Measurements from ENCODE around the gene THBD. TPM values are rescaled to one million over a fixed set of nuclear protein-coding genes. Genes with fewer than 3 reads are reported as not detected.

Gene THBD
- total RNA-seq, 1 donor from 2014 or later, result 13.8 TPM

- Histone ChIP-seq H3K27me3 (ENCODE audit: low read depth) (no peaks in the 10 kb centered on the region), H3K36me3 (no peaks in the 10 kb centered on the region), H3K4me1 (peaks cover 44% of the 10 kb centered on the region), H3K4me3 (peak overlapping the region; percentile 17), H3K27ac (replicated peaks) (peak overlapping the region; percentile 68), H3K9me3 (replicated peaks) (peaks cover 2% of the 10 kb centered on the region)
- DNase-seq, result peak; percentile 44
- TF ChIP-seq CTCF (IDR thresholded peaks at IDR 0.05; ENCODE audit: borderline replicate concordance), result peak; percentile 64
- intact Hi-C loops (cut with micrococcal nuclease), result no loop called here
These were observed 12.5 kb upstream of the THBD start for GRCh38 chr20:23061734-23062561.

DNA sequence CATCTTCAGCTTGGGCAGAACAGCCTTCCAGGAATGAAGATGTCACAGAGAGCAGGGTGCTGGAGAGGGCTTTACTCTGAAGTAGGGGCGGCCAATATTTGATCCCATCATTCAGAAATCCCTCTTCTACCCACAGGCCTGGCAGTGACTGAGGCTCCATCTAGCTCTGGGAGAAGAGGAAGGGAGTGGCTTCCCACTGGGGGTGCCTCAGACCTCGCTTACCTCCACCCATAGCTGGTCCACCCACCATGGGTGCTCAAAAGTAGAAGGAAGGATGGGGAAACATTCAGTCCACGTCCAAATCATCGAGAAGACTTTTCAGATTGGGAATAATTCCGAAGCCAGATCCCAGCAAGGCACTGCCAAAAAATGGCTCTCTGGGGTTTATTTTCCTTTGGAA, 11.8 kb upstream of the THBD start:
- no peak for TF ChIP-seq CTCF (IDR thresholded peaks at IDR 0.05; ENCODE audit: borderline replicate concordance)
- peaks cover 7% of the 10 kb centered on the region for H3K9me3 ChIP-seq (replicated peaks)
- H3K27ac ChIP-seq (replicated peaks), result peak overlapping the region; percentile 68
- peaks cover 44% of the 10 kb centered on the region for H3K4me1 ChIP-seq
- intact Hi-C loops (cut with micrococcal nuclease), result no loop called here
- no peaks in the 10 kb centered on the region for H3K27me3 ChIP-seq (ENCODE audit: low read depth)
- peak overlapping the region; percentile 17 for H3K4me3 ChIP-seq
- DNase-seq, result no peak
- no peaks in the 10 kb centered on the region for H3K36me3 ChIP-seq

DNA sequence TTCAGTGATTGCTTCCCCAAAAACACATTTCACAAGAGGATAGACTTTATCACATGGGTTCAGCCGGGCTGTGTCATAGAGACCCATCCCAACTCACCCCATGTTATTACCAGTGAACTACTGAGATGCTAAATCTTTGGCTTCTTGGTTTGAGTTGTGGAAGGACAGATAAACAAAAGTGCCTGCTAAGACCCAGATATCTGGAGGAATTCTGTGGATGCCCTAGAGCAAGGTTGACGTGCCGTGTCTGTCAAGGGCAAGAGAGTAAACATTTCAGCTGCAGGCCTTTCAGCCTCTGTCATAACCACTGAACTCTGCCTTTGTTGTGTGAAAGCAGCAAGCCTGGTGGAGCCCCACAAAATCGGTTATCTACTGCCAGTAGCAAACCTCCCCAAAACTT, 11.2 kb upstream of the THBD start:
- DNase-seq, result no peak
- H3K27ac ChIP-seq (replicated peaks), result peak overlapping the region; percentile 68
- H3K4me3 ChIP-seq, result no peak overlapping the region
- no peaks in the 10 kb centered on the region for H3K36me3 ChIP-seq
- H3K4me1 ChIP-seq, result peaks cover 44% of the 10 kb centered on the region
- H3K9me3 ChIP-seq (replicated peaks), result peaks cover 7% of the 10 kb centered on the region
- no peak for TF ChIP-seq CTCF (IDR thresholded peaks at IDR 0.05; ENCODE audit: borderline replicate concordance)
- H3K27me3 ChIP-seq (ENCODE audit: low read depth), result no peaks in the 10 kb centered on the region
- intact Hi-C loops (cut with micrococcal nuclease), result no loop called here

GRCh38 chr20:23059846-23060245, 10.4 kb upstream of the THBD start:
- H3K4me3 ChIP-seq, result no peak overlapping the region
- peaks cover 44% of the 10 kb centered on the region for H3K4me1 ChIP-seq
- H3K9me3 ChIP-seq (replicated peaks), result peaks cover 7% of the 10 kb centered on the region
- no peaks in the 10 kb centered on the region for H3K36me3 ChIP-seq
- TF ChIP-seq CTCF (IDR thresholded peaks at IDR 0.05; ENCODE audit: borderline replicate concordance), result no peak
- peak overlapping the region; percentile 68 for H3K27ac ChIP-seq (replicated peaks)
- H3K27me3 ChIP-seq (ENCODE audit: low read depth), result no peaks in the 10 kb centered on the region
- DNase-seq, result no peak
- intact Hi-C loops (cut with micrococcal nuclease), result loop anchor here (10.0 kb wide), 1 partner anchor 365 kb away; no protein-coding TSS in a partner anchor

GRCh38 chr20:23059001-23059400, 9.5 kb upstream of the THBD start:
- H3K9me3 ChIP-seq (replicated peaks), result peaks cover 7% of the 10 kb centered on the region
- no peak for DNase-seq
- peaks cover 44% of the 10 kb centered on the region for H3K4me1 ChIP-seq
- H3K4me3 ChIP-seq, result no peak overlapping the region
- no peak overlapping the region for H3K27ac ChIP-seq (replicated peaks)
- intact Hi-C loops (cut with micrococcal nuclease), result loop anchor here (10.0 kb wide), 1 partner anchor 364 kb away; no protein-coding TSS in a partner anchor
- H3K27me3 ChIP-seq (ENCODE audit: low read depth), result no peaks in the 10 kb centered on the region
- no peaks in the 10 kb centered on the region for H3K36me3 ChIP-seq
- TF ChIP-seq CTCF (IDR thresholded peaks at IDR 0.05; ENCODE audit: borderline replicate concordance), result no peak
